Neuronal stem cell (in vitro differentiated cells): ENCODE results near the gene MTG2.

Source experiments
- DNase-seq: peaks from one replicate; pipeline ENCODE4 v3.0.0-alpha.2; 2013; ENCODE audit warnings: low spot score
- H2AFZ ChIP-seq: one replicate; pipeline ENCODE4 v1.6.1; 2013; ENCODE audit warnings: mild to moderate bottlenecking, low read length, inconsistent platforms
- H2AK5ac ChIP-seq: 2 replicates; pipeline ENCODE4 v1.6.1; 2013; ENCODE audit warnings: low read depth, mild to moderate bottlenecking, inconsistent platforms, low read length, moderate library complexity, mixed read lengths
- H2BK120ac ChIP-seq: 2 replicates; pipeline ENCODE4 v1.6.1; 2013; ENCODE audit warnings: low read depth, mild to moderate bottlenecking, inconsistent platforms, low read length, moderate library complexity, mixed read lengths
- H2BK12ac ChIP-seq: one replicate; pipeline ENCODE4 v1.6.1; 2013; ENCODE audit warnings: low read length, inconsistent platforms
- H2BK15ac ChIP-seq: 2 replicates; pipeline ENCODE4 v1.6.1; 2013; ENCODE audit warnings: mild to moderate bottlenecking, low read length, inconsistent platforms, mixed read lengths
- H2BK5ac ChIP-seq: one replicate; pipeline ENCODE4 v1.6.1; 2013; ENCODE audit warnings: inconsistent platforms, mild to moderate bottlenecking, low read length, moderate library complexity
- H3K14ac ChIP-seq: one replicate; pipeline ENCODE4 v1.6.1; 2013; ENCODE audit warnings: low read length, inconsistent platforms
- H3K18ac ChIP-seq: 2 replicates; pipeline ENCODE4 v1.6.1; 2013; ENCODE audit warnings: low read length, inconsistent platforms
- H3K23ac ChIP-seq: 2 replicates; pipeline ENCODE4 v1.6.1; 2013; ENCODE audit warnings: low read depth, mild to moderate bottlenecking, mixed read lengths, low read length, inconsistent platforms; ENCODE audit not compliant: poor library complexity
- H3K27ac ChIP-seq: replicated peaks from 3 replicates; pipeline ENCODE4 v1.5.1; 2013; ENCODE audit warnings: low read length, inconsistent platforms
- H3K27me3 ChIP-seq, 3 experiments: 2 replicates each; pipeline ENCODE4 v1.6.1; 2013; ENCODE audit warnings: low read length in 3 of 3, mild to moderate bottlenecking in 2 of 3, inconsistent platforms in 1 of 3, low read depth in 1 of 3, mixed read lengths in 1 of 3, moderate library complexity in 1 of 3; ENCODE audit not compliant: control insufficient read depth in 3 of 3, insufficient read depth in 3 of 3
- H3K36me3 ChIP-seq, 2 donors: replicated peaks in 1 of 2; 2 replicates each; pipeline ENCODE4 v1.6.1; 2013; ENCODE audit warnings: low read length in 2 of 2; ENCODE audit not compliant: control insufficient read depth in 2 of 2, insufficient read depth in 2 of 2
- H3K4ac ChIP-seq: 2 replicates; pipeline ENCODE4 v1.6.1; 2013; ENCODE audit warnings: inconsistent platforms, mild to moderate bottlenecking, low read length, moderate library complexity
- H3K4me1 ChIP-seq, 2 donors: 1 replicate in 1 of 2; 2 replicates in 1 of 2; pipeline ENCODE4 v1.6.1; 2013; ENCODE audit warnings: low read length in 2 of 2, low read depth in 1 of 2; ENCODE audit not compliant: control insufficient read depth in 2 of 2, insufficient read depth in 1 of 2
- H3K4me2 ChIP-seq: one replicate; pipeline ENCODE4 v1.6.1; 2013; ENCODE audit warnings: mild to moderate bottlenecking, low read length, inconsistent platforms; ENCODE audit not compliant: insufficient read depth, poor library complexity, severe bottlenecking
- H3K4me3 ChIP-seq, 2 donors: 2 replicates each; pipeline ENCODE4 v1.5.1; 2013; ENCODE audit warnings: low read length in 2 of 2, mild to moderate bottlenecking in 2 of 2, inconsistent platforms in 1 of 2, moderate library complexity in 1 of 2
- H3K79me1 ChIP-seq: one replicate; pipeline ENCODE4 v1.6.1; 2013; ENCODE audit warnings: low read depth, mild to moderate bottlenecking, inconsistent platforms, low read length, moderate library complexity
- H3K9ac ChIP-seq: one replicate; pipeline ENCODE4 v1.6.1; 2013; ENCODE audit warnings: mild to moderate bottlenecking, low read depth, low read length, inconsistent platforms; ENCODE audit not compliant: poor library complexity
- H3K9me3 ChIP-seq, 2 donors: replicated peaks in 1 of 2; 2 replicates each; pipeline versions ENCODE3 to v1.6.1; 2013; ENCODE audit warnings: low read length in 2 of 2, mild to moderate bottlenecking in 2 of 2, inconsistent platforms in 1 of 2, low read depth in 1 of 2, mixed read lengths in 1 of 2, moderate library complexity in 1 of 2; ENCODE audit not compliant: control insufficient read depth in 2 of 2, insufficient read depth in 1 of 2
- H4K8ac ChIP-seq: one replicate; pipeline ENCODE4 v1.6.1; 2013; ENCODE audit warnings: low read depth, mild to moderate bottlenecking, inconsistent platforms, low read length, moderate library complexity
- H4K91ac ChIP-seq: one replicate; pipeline ENCODE4 v1.6.1; 2013; ENCODE audit warnings: low read length, low read depth, mild to moderate bottlenecking, inconsistent platforms; ENCODE audit not compliant: poor library complexity
- WGBS, 2 donors: extraction: QIAGEN DNeasy Blood & Tissue Kit; methylation state at CpG; one replicate each; pipeline ENCODE4 v1.1.7; 2013; ENCODE audit warnings: missing lambda C conversion rate in 2 of 2, mixed read lengths in 1 of 2; ENCODE audit not compliant: insufficient read length in 2 of 2, insufficient replicate concordance in 1 of 2; ENCODE audit errors: extremely low coverage in 2 of 2; 5-methylcytosine and 5-hydroxymethylcytosine counted together

Gene MTG2

DNA sequence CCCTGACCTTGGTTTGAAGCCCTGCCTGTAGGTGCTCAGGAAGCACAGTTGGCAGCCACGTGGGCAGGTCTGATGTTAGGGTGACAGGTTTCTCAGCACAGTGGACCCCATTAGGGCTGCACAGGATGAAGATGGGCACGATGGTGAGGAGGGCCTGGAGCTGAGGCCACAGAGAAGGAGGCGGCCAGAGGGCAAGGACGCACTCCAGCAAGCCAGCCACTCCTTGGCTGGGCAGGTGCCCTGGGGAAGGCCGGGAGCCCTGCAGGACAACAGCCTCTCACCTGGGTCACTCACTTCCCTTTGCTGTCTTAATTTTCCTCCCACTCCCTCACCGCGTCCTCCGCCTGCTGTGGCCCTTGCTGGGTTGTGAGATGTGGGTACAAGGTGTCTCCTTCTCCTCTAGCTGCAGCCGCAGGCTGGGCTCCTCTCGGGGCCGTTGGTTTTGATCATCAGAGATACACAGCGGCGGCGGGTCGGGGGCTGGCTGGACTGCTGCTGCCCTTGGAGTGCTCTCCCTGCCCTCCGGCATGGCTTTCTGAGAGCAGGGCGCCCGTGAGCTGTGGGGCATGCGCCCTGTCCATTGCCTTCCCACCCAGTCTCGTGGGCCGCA, 61.2 kb downstream of the MTG2 start:
- Histone ChIP-seq H3K23ac (no peak overlapping the region), H2BK15ac (no peak overlapping the region), H3K4me3 (no peak overlapping the region), H4K8ac (no peak overlapping the region), H2AFZ (no peak overlapping the region), H3K36me3 (peaks cover 6 to 40% of the 10 kb centered on the region in 2 donors), H3K79me1 (peaks cover 36% of the 10 kb centered on the region), H3K18ac (no peak overlapping the region), H3K27me3 (no peaks in the 10 kb centered on the region), H2BK5ac (no peak overlapping the region), H3K9me3 (no peaks in the 10 kb centered on the region), H3K14ac (no peak overlapping the region), H2BK120ac (no peak overlapping the region), H3K4me2 (no peak overlapping the region), H3K27ac (no peak overlapping the region), H2AK5ac (no peak overlapping the region), H3K4ac (no peak overlapping the region), H3K9ac (no peak overlapping the region), H3K4me1 (peaks cover 4 to 5% of the 10 kb centered on the region in 2 donors), H2BK12ac (no peak overlapping the region), H4K91ac (no peak overlapping the region)
- WGBS, 2 donors: no CpG with 5 or more reads among the region's 21 CpGs
- no peak for DNase-seq

DNA sequence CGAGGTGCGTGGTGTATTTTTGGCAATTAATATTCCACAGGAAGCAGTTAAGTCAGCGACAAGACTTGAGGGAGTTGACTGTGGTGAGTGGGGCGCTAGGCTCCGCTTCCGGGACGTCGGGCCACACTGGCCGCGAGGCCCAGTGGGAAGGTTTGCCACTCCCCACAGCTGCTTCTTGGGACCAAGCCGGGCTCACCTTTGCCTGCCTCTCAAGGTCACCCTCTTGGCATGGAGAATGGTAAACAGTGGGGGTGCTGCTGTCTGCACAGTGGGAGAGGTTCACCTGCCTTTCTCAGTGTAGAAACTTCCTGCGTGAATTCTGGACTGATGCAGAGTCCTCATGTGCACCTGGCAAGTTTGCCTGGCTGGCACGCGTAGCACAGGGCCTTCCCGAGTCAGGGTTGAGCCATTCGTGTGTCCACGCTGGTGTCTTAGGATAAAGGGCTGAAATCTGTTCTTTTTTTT, 61.8 kb downstream of the MTG2 start:
- H3K14ac ChIP-seq: no peak overlapping the region
- DNase-seq: no peak

GRCh38 chr20:62245911-62246280, 63.1 kb downstream of the MTG2 start:
- Histone ChIP-seq H3K4me1 (no peaks in the 10 kb centered on the region), H2BK12ac (no peak overlapping the region), H3K18ac (no peak overlapping the region), H2AFZ (no peak overlapping the region), H2BK120ac (no peak overlapping the region), H3K4ac (no peak overlapping the region), H3K14ac (no peak overlapping the region), H2AK5ac (no peak overlapping the region), H2BK15ac (no peak overlapping the region), H3K27ac (no peak overlapping the region), H3K23ac (peak overlapping the region; percentile 11), H3K4me2 (no peak overlapping the region), H3K27me3 (no peaks in the 10 kb centered on the region), H3K36me3 (peaks cover 6 to 30% of the 10 kb centered on the region in 2 donors), H4K91ac (no peak overlapping the region), H4K8ac (no peak overlapping the region), H3K4me3 (no peak overlapping the region), H3K9ac (no peak overlapping the region), H2BK5ac (no peak overlapping the region), H3K9me3 (no peaks in the 10 kb centered on the region), H3K79me1 (peaks cover 31% of the 10 kb centered on the region)
- WGBS, 2 donors: no CpG with 5 or more reads among the region's 19 CpGs
- no peak for DNase-seq

More for the DNA sequence above, 61.8 kb downstream of the MTG2 start:
- Histone ChIP-seq H3K27me3 (no peaks in the 10 kb centered on the region), H3K9ac (no peak overlapping the region), H3K4me3 (no peak overlapping the region), H3K79me1 (peaks cover 32% of the 10 kb centered on the region), H3K27ac (no peak overlapping the region), H3K4ac (no peak overlapping the region), H3K18ac (no peak overlapping the region), H2BK120ac (no peak overlapping the region), H4K8ac (no peak overlapping the region), H2AFZ (no peak overlapping the region), H2AK5ac (no peak overlapping the region), H3K4me1 (no peaks in the 10 kb centered on the region), H3K4me2 (no peak overlapping the region), H4K91ac (no peak overlapping the region), H2BK5ac (no peak overlapping the region), H2BK12ac (no peak overlapping the region), H3K23ac (no peak overlapping the region), H3K36me3 (peaks cover 6 to 40% of the 10 kb centered on the region in 2 donors), H2BK15ac (no peak overlapping the region), H3K9me3 (no peaks in the 10 kb centered on the region)
- WGBS, 2 donors: no CpG with 5 or more reads among the region's 17 CpGs

DNA sequence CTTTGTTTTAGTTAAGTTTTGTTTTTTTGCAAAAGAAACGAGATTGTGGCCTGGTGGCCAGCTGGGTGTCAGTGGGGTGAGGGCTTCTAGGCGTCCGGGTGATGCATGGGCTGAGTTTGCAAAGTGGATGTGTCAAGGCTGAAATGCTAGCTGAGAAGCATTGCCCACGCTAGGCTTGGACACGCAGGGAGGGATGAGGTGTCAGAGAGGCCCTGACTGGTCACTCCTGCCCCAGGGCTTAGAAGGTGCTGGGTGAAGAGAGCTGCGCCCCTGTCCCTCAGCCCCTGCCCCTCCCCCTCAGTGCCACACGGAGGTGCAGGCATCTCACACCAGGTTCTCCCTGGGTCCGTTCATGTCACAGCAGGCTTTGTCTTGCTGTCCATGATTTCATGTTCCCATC, 63.6 kb downstream of the MTG2 start:
- H2BK5ac ChIP-seq: no peak overlapping the region
- no peak overlapping the region for H2BK15ac ChIP-seq
- H3K14ac ChIP-seq: peak overlapping the region; percentile 25
- H2AFZ ChIP-seq: no peak overlapping the region
- no peaks in the 10 kb centered on the region for H3K27me3 ChIP-seq
- no peak for DNase-seq
- H3K4me1 ChIP-seq: no peaks in the 10 kb centered on the region
- no peaks in the 10 kb centered on the region for H3K9me3 ChIP-seq
- H3K18ac ChIP-seq: no peak overlapping the region
- H2BK120ac ChIP-seq: no peak overlapping the region
- H3K4me2 ChIP-seq: no peak overlapping the region
- H3K4me3 ChIP-seq: no peak overlapping the region
- H2AK5ac ChIP-seq: no peak overlapping the region
- H3K79me1 ChIP-seq: peaks cover 29% of the 10 kb centered on the region
- no peak overlapping the region for H3K23ac ChIP-seq
- peaks cover 6 to 27% of the 10 kb centered on the region in 2 donors for H3K36me3 ChIP-seq
- no peak overlapping the region for H3K9ac ChIP-seq
- H3K27ac ChIP-seq: no peak overlapping the region
- no peak overlapping the region for H3K4ac ChIP-seq
- no CpG with 5 or more reads among the region's 8 CpGs for WGBS, 2 donors
- H4K91ac ChIP-seq: no peak overlapping the region
- no peak overlapping the region for H2BK12ac ChIP-seq
- no peak overlapping the region for H4K8ac ChIP-seq
